Stomach (tissue), 9 donors: ENCODE data around the gene LRIG3. TPM values are rescaled to one million over a fixed set of nuclear protein-coding genes. Genes with fewer than 3 reads are reported as not detected.

Source experiments
- DNase-seq, 2 donors: peaks; one replicate each; pipeline versions ENCODE4 v3.0.0 to v3.0.0-alpha.2; 2013 to 2019
- H3K27ac ChIP-seq, 5 donors: fragments of 200-600 bp in 4 of 5; sonication (generic) in 4 of 5; one replicate each; pipeline ENCODE4 v1.5.1; 2013 to 2019; ENCODE audit warnings: mild to moderate bottlenecking in 1 of 5, moderate library complexity in 1 of 5
- H3K27me3 ChIP-seq, 3 donors: fragments of 200-600 bp; sonication (generic); one replicate each; pipeline ENCODE4 v1.5.1; 2017 to 2019; ENCODE audit warnings: mixed run types in 1 of 3
- H3K36me3 ChIP-seq, 4 donors: fragments of 200-600 bp; sonication (generic); 1 replicate in 3 of 4; 2 replicates in 1 of 4; pipeline ENCODE4 v1.5.1; 2016 to 2019
- H3K4me1 ChIP-seq, 4 donors: fragments of 200-600 bp; sonication (generic); one replicate each; pipeline ENCODE4 v1.5.1; 2016 to 2019
- H3K4me3 ChIP-seq, 4 donors: fragments of 200-600 bp; sonication (generic) in 3 of 4; one replicate each; pipeline ENCODE4 v1.5.1; 2016 to 2019; ENCODE audit warnings: mild to moderate bottlenecking in 1 of 4
- H3K9me3 ChIP-seq, 4 donors: fragments of 200-600 bp; sonication (generic); one replicate each; pipeline ENCODE4 v1.5.1; 2016 to 2019
- CTCF ChIP-seq, 7 experiments: fragments of 450-650 bp in 4 of 7; fragments of 200-600 bp in 3 of 7; sonication (generic) in 3 of 7; IDR thresholded peaks; one replicate each; pipeline ENCODE4 v1.5.1; 2016 to 2019; ENCODE audit warnings: antibody characterized with exemption in 7 of 7, control low read depth in 2 of 7, mild to moderate bottlenecking in 1 of 7
- EP300 ChIP-seq: sonication (generic); formaldehyde crosslinking; IDR thresholded peaks from one replicate; pipeline ENCODE4 v1.6.1; 2017; ENCODE audit warnings: antibody characterized with exemption
- POLR2A ChIP-seq, 4 donors: fragments of 450-650 bp; IDR thresholded peaks; one replicate each; pipeline ENCODE4 v1.6.1; 2016; ENCODE audit warnings: antibody characterized with exemption in 4 of 4, control low read depth in 2 of 4, mild to moderate bottlenecking in 1 of 4, moderate library complexity in 1 of 4
- POLR2AphosphoS5 ChIP-seq, 3 donors: sonication (generic); formaldehyde crosslinking; IDR thresholded peaks; one replicate each; pipeline ENCODE4 v1.6.1; 2016; ENCODE audit warnings: antibody characterized with exemption in 3 of 3
- WGBS, 5 donors: extraction: QIAGEN DNeasy Blood & Tissue Kit in 3 of 5; methylation state at CpG; one replicate each; pipeline versions ENCODE4 v1.1.5 to v1.1.7; 2013 to 2018; 5-methylcytosine and 5-hydroxymethylcytosine counted together
- intact Hi-C: fragments of 100-400 bp; cut with DNase I; formaldehyde crosslinking; loops from one replicate; pipeline ENCODE4 v1.15.1; 2023; ENCODE audit warnings: low total_unique reads
- polyA plus RNA-seq, 3 donors: library from polyadenylated mRNA; stranded (reverse); fragments of 200-250 nt; gene quantifications; one replicate each; pipeline ENCODE4 v1.2.3, GENCODE V29; 2013
- total RNA-seq, 5 donors: library from RNA; depleted of rRNA; stranded (reverse); fragments of >200 nt; gene quantifications; one replicate each; pipeline versions ENCODE4 v1.1.0 to v1.2.3, GENCODE V29; 2014 to 2016
- donor health status: healthy with polysubstance abuse.
- donor health status: Bipolar disorder and iron deficiency.
- donor health status: healthy.

The LRIG3 gene
- total and polyA plus RNA-seq, 8 donors = 4.8 to 330 (median 45.3) TPM

- Histone ChIP-seq H3K36me3 (no peaks in the 10 kb centered on the region), H3K27ac (peak overlapping the region in 1 of 5 donors; percentile 83), H3K9me3 (no peaks in the 10 kb centered on the region), H3K4me3 (no peak overlapping the region), H3K27me3 (no peaks in the 10 kb centered on the region), H3K4me1 (peaks cover 0 to 45% (median 0%) of the 10 kb centered on the region in 4 donors)
- WGBS, 5 donors = 76 to 83% (median 79%) methylated on average over 4 of the region's 4 CpGs
- no peak for TF ChIP-seq POLR2AphosphoS5 (IDR thresholded peaks at IDR 0.05)
- no peak for TF ChIP-seq CTCF (IDR thresholded peaks at IDR 0.05)
- no peak for TF ChIP-seq EP300
- TF ChIP-seq POLR2A (IDR thresholded peaks at IDR 0.05) = no peak
- intact Hi-C loops = no loop called here
- DNase-seq = no peak
Measured at GRCh38 chr12:58927120-58927519, 6.8 kb upstream of the LRIG3 start.

DNA sequence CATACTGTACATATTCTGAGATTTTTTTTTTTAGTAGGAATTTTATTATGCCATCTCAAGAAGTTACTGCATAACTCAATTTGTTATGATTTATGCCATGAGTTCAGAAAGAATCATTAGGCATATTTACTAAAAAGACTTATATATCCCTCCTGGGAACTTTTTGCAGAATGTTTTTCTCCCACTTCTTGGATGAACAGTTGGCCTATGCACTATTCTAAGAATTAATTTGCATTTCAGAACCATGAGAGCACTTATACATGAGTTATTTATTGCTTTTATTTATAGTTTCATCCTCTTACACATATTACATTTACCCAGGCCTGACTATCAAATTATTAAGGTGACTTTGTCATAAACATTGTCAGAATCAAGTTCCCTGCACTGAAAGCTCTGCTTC lies 6.3 kb upstream of the LRIG3 start:
- no peak for TF ChIP-seq POLR2A (IDR thresholded peaks at IDR 0.05)
- TF ChIP-seq POLR2AphosphoS5 (IDR thresholded peaks at IDR 0.05) = no peak
- no peak for TF ChIP-seq EP300
- no peak for TF ChIP-seq CTCF (IDR thresholded peaks at IDR 0.05)
- no peaks in the 10 kb centered on the region for H3K36me3 ChIP-seq
- intact Hi-C loops = no loop called here
- no peak for DNase-seq
- H3K9me3 ChIP-seq = no peaks in the 10 kb centered on the region
- H3K27ac ChIP-seq = peak overlapping the region in 3 of 5 donors; percentile 53 to 83 (median 76)
- no peaks in the 10 kb centered on the region for H3K27me3 ChIP-seq
- peaks cover 0 to 45% (median 0%) of the 10 kb centered on the region in 4 donors for H3K4me1 ChIP-seq
- H3K4me3 ChIP-seq = no peak overlapping the region

- DNase-seq = no peak
- H3K4me3 ChIP-seq = peak overlapping the region in 1 of 4 donors; percentile 11
- WGBS, 5 donors = 19 to 48% (median 39%) methylated on average over 2 of the region's 2 CpGs
- H3K36me3 ChIP-seq = no peaks in the 10 kb centered on the region
- no peaks in the 10 kb centered on the region for H3K27me3 ChIP-seq
- intact Hi-C loops = no loop called here
- no peaks in the 10 kb centered on the region for H3K9me3 ChIP-seq
- TF ChIP-seq CTCF (IDR thresholded peaks at IDR 0.05) = no peak
- TF ChIP-seq EP300 = no peak
- TF ChIP-seq POLR2A (IDR thresholded peaks at IDR 0.05) = no peak
- no peak for TF ChIP-seq POLR2AphosphoS5 (IDR thresholded peaks at IDR 0.05)
- H3K4me1 ChIP-seq = peaks cover 0 to 52% (median 3%) of the 10 kb centered on the region in 4 donors
- H3K27ac ChIP-seq = peak overlapping the region; percentile 21 to 83 (median 76)
Measured at GRCh38 chr12:58925751-58926150, 5.4 kb upstream of the LRIG3 start.

DNA sequence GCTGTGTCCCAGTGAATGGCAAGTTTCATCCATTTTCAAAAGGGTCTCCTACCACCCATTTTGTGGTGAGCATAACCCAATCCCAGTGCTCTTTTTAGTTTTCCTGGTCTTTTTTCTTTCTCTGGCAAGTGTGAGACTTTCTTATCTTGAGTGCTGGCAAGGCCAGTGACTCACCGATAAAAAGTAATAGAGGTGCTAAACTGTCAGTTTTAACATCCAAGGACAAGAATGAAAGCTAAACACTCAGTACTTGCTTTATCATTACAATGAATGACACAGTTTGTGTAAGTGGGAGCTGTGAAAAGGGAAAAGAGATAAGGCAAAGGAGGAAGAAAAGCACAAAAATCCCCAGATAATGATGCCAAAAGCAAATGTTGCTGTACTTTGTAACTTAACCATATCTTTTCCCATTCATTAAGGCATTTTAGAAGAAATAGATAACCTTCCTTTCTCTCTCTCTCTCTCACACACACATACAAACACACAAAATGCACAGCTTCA lies 4.9 kb upstream of the LRIG3 start:
- DNase-seq = peak in 1 of 2 donors; percentile 67
- H3K27ac ChIP-seq = peak overlapping the region; percentile 21 to 83 (median 53)
- no peak overlapping the region for H3K4me3 ChIP-seq
- H3K36me3 ChIP-seq = no peaks in the 10 kb centered on the region
- 3 to 19% (median 7%) methylated on average over 1 of the region's 1 CpG for WGBS, 5 donors
- H3K27me3 ChIP-seq = peaks cover 0 to 4% (median 3%) of the 10 kb centered on the region in 3 donors
- H3K4me1 ChIP-seq = peaks cover 0 to 53% (median 4%) of the 10 kb centered on the region in 4 donors
- intact Hi-C loops = no loop called here
- TF ChIP-seq CTCF (IDR thresholded peaks at IDR 0.05) (no peak), POLR2AphosphoS5 (IDR thresholded peaks at IDR 0.05) (peak in 2 of 3 donors; percentile 80 to 87), POLR2A (IDR thresholded peaks at IDR 0.05) (peak in 1 of 4 donors; percentile 20), EP300 (no peak)
- no peaks in the 10 kb centered on the region for H3K9me3 ChIP-seq
